HEK293 (cell line): ENCODE measurements around the gene MMP24.

Experiments used
- CTCF ChIA-PET: fragments of 350-600 bp; formaldehyde crosslinking; extraction: SDS; loops from one replicate; lab custom pipeline; 2021; ENCODE audit warnings: antibody characterized with exemption; lab: Yijun Ruan, JAX
- POLR2A ChIA-PET: fragments of 300-600 bp; formaldehyde crosslinking; extraction: SDS; loops from one replicate; lab custom pipeline; 2020; ENCODE audit warnings: antibody characterized with exemption, inconsistent platforms; lab: Yijun Ruan, JAX
- H3K27ac ChIP-seq: fragments of 200-500 bp; sonication (Bioruptor generic); 2 replicates; pipeline ENCODE4 v1.5.1; 2014; ENCODE audit warnings: low read depth, low read length, control low read depth, inconsistent platforms; ENCODE audit errors: extremely low read depth
- H3K36me3 ChIP-seq, 2 experiments: fragments of 200-500 bp in 1 of 2; sonication (Bioruptor generic) in 1 of 2; 1 replicate in 1 of 2; 2 replicates in 1 of 2; pipeline ENCODE4 v1.5.1; 2014 to 2017; ENCODE audit warnings: inconsistent platforms in 2 of 2, low read length in 2 of 2; ENCODE audit not compliant: control insufficient read depth in 2 of 2, insufficient read depth in 1 of 2
- H3K4me1 ChIP-seq: fragments of 200-500 bp; sonication (Bioruptor generic); 2 replicates; pipeline ENCODE4 v1.5.1; 2014; ENCODE audit warnings: mild to moderate bottlenecking, low read length, inconsistent platforms; ENCODE audit not compliant: control insufficient read depth, insufficient read depth
- H3K4me3 ChIP-seq: 2 replicates; pipeline ENCODE4 v1.5.1; 2011; ENCODE audit warnings: low read depth, mild to moderate bottlenecking, control low read depth, low read length, moderate library complexity
- H3K9me3 ChIP-seq: fragments of 200-500 bp; sonication (Bioruptor generic); 2 replicates; pipeline ENCODE4 v1.5.1; 2014; ENCODE audit warnings: low read depth, low read length, inconsistent platforms; ENCODE audit not compliant: control insufficient read depth, insufficient read depth
- CTCF ChIP-seq: fragments of 450-650 bp; formaldehyde crosslinking; IDR thresholded peaks from 2 replicates; pipeline ENCODE4 v1.5.1; 2016; ENCODE audit warnings: missing biosample characterization, missing genetic modification characterization
- KLF10 ChIP-seq: fragments of 450-650 bp; IDR thresholded peaks from 2 replicates; pipeline ENCODE4 v1.5.1; 2018; ENCODE audit warnings: missing biosample characterization, mild to moderate bottlenecking, missing genetic modification characterization
- KLF17 ChIP-seq: fragments of 450-650 bp; formaldehyde crosslinking; IDR thresholded peaks from 2 replicates; pipeline ENCODE4 v1.5.1; 2016; ENCODE audit warnings: missing biosample characterization, missing genetic modification characterization
- KLF7 ChIP-seq: fragments of 450-650 bp; formaldehyde crosslinking; IDR thresholded peaks from 2 replicates; pipeline ENCODE4 v1.5.1; 2016; ENCODE audit warnings: missing biosample characterization, missing genetic modification characterization, borderline replicate concordance
- KLF9 ChIP-seq: fragments of 450-650 bp; formaldehyde crosslinking; IDR thresholded peaks from 2 replicates; pipeline ENCODE4 v1.5.1; 2016; ENCODE audit warnings: missing biosample characterization, missing genetic modification characterization, low read depth
- MYNN ChIP-seq: fragments of 450-650 bp; formaldehyde crosslinking; IDR thresholded peaks from 2 replicates; pipeline ENCODE4 v1.5.1; 2016; ENCODE audit warnings: missing biosample characterization, missing genetic modification characterization, borderline replicate concordance
- SCRT2 ChIP-seq: fragments of 450-650 bp; formaldehyde crosslinking; IDR thresholded peaks from 2 replicates; pipeline ENCODE4 v1.5.1; 2016; ENCODE audit warnings: missing biosample characterization, missing genetic modification characterization
- WT1 ChIP-seq: fragments of 450-650 bp; formaldehyde crosslinking; IDR thresholded peaks from 2 replicates; pipeline ENCODE4 v1.5.1; 2016; ENCODE audit warnings: missing biosample characterization, missing genetic modification characterization
- YY1 ChIP-seq: fragments of 450-650 bp; formaldehyde crosslinking; IDR thresholded peaks from 2 replicates; pipeline ENCODE4 v1.5.1; 2018; ENCODE audit warnings: missing biosample characterization, missing genetic modification characterization
- ZBTB1 ChIP-seq: fragments of 450-650 bp; formaldehyde crosslinking; IDR thresholded peaks from 2 replicates; pipeline ENCODE4 v1.5.1; 2016; ENCODE audit warnings: missing biosample characterization, missing genetic modification characterization
- ZBTB20 ChIP-seq: fragments of 450-650 bp; formaldehyde crosslinking; IDR thresholded peaks from 2 replicates; pipeline ENCODE4 v1.5.1; 2016; ENCODE audit warnings: missing biosample characterization, missing genetic modification characterization
- ZFP3 ChIP-seq: fragments of 450-650 bp; formaldehyde crosslinking; IDR thresholded peaks from 2 replicates; pipeline ENCODE4 v1.5.1; 2016; ENCODE audit warnings: low read depth, missing biosample characterization, missing genetic modification characterization
- ZFP37 ChIP-seq: fragments of 450-650 bp; formaldehyde crosslinking; IDR thresholded peaks from 2 replicates; pipeline ENCODE4 v1.5.1; 2016; ENCODE audit warnings: missing biosample characterization, missing genetic modification characterization
- ZFP69B ChIP-seq: fragments of 450-650 bp; formaldehyde crosslinking; IDR thresholded peaks from 2 replicates; pipeline ENCODE4 v1.5.1; 2016; ENCODE audit warnings: missing biosample characterization, missing genetic modification characterization
- ZNF138 ChIP-seq: fragments of 450-650 bp; formaldehyde crosslinking; IDR thresholded peaks from 2 replicates; pipeline ENCODE4 v1.5.1; 2016; ENCODE audit warnings: missing biosample characterization, missing genetic modification characterization, borderline replicate concordance
- ZNF148 ChIP-seq: fragments of 450-650 bp; formaldehyde crosslinking; IDR thresholded peaks from 2 replicates; pipeline ENCODE4 v1.5.0; 2017; ENCODE audit warnings: missing biosample characterization, missing genetic modification characterization, borderline replicate concordance
- ZNF155 ChIP-seq: fragments of 450-650 bp; formaldehyde crosslinking; IDR thresholded peaks from 2 replicates; pipeline ENCODE4 v1.5.1; 2016; ENCODE audit warnings: missing biosample characterization, missing genetic modification characterization
- ZNF2 ChIP-seq: fragments of 450-650 bp; formaldehyde crosslinking; IDR thresholded peaks from 2 replicates; pipeline ENCODE4 v1.5.1; 2016; ENCODE audit warnings: missing biosample characterization, missing genetic modification characterization
- ZNF239 ChIP-seq: fragments of 450-650 bp; formaldehyde crosslinking; IDR thresholded peaks from 2 replicates; pipeline ENCODE4 v1.5.1; 2016; ENCODE audit warnings: missing biosample characterization, missing genetic modification characterization
- ZNF366 ChIP-seq: fragments of 450-650 bp; formaldehyde crosslinking; conservative IDR thresholded peaks from 2 replicates; pipeline ENCODE4 v1.5.1; 2016; ENCODE audit warnings: missing biosample characterization, missing genetic modification characterization
- ZNF394 ChIP-seq: fragments of 450-650 bp; formaldehyde crosslinking; IDR thresholded peaks from 2 replicates; pipeline ENCODE4 v1.5.1; 2016; ENCODE audit warnings: missing biosample characterization, missing genetic modification characterization, mild to moderate bottlenecking, moderate library complexity, borderline replicate concordance
- ZNF398 ChIP-seq: fragments of 450-650 bp; formaldehyde crosslinking; IDR thresholded peaks from 2 replicates; pipeline ENCODE4 v1.5.1; 2017; ENCODE audit warnings: missing biosample characterization, missing genetic modification characterization
- ZNF501 ChIP-seq: fragments of 450-650 bp; formaldehyde crosslinking; IDR thresholded peaks from 2 replicates; pipeline ENCODE4 v1.5.1; 2016; ENCODE audit warnings: missing biosample characterization, missing genetic modification characterization
- ZNF561 ChIP-seq: fragments of 450-650 bp; IDR thresholded peaks from 2 replicates; pipeline ENCODE4 v1.5.1; 2018; ENCODE audit warnings: missing biosample characterization, missing genetic modification characterization, borderline replicate concordance
- ZNF629 ChIP-seq: fragments of 450-650 bp; formaldehyde crosslinking; IDR thresholded peaks from 2 replicates; pipeline ENCODE4 v1.5.1; 2017; ENCODE audit warnings: missing biosample characterization, missing genetic modification characterization
- ZNF658 ChIP-seq: fragments of 450-650 bp; formaldehyde crosslinking; IDR thresholded peaks from 2 replicates; pipeline ENCODE4; 2016; ENCODE audit warnings: missing biosample characterization, missing genetic modification characterization
- ZNF660 ChIP-seq: fragments of 450-650 bp; IDR thresholded peaks from 2 replicates; pipeline ENCODE4 v1.5.1; 2018; ENCODE audit warnings: missing biosample characterization, mild to moderate bottlenecking, missing genetic modification characterization
- ZNF707 ChIP-seq: fragments of 450-650 bp; formaldehyde crosslinking; IDR thresholded peaks from 2 replicates; pipeline ENCODE4 v1.5.1; 2016; ENCODE audit warnings: missing biosample characterization, missing genetic modification characterization
- ZNF747 ChIP-seq: fragments of 450-650 bp; formaldehyde crosslinking; IDR thresholded peaks from 2 replicates; pipeline ENCODE4 v1.5.1; 2016; ENCODE audit warnings: missing biosample characterization, missing genetic modification characterization
- ZNF792 ChIP-seq: fragments of 450-650 bp; formaldehyde crosslinking; IDR thresholded peaks from 2 replicates; pipeline ENCODE4 v1.5.1; 2016; ENCODE audit warnings: missing biosample characterization, missing genetic modification characterization
- ZSCAN16 ChIP-seq: fragments of 450-650 bp; formaldehyde crosslinking; IDR thresholded peaks from 2 replicates; pipeline ENCODE4 v1.5.1; 2016; ENCODE audit warnings: missing biosample characterization, missing genetic modification characterization
- ZSCAN30 ChIP-seq: fragments of 450-650 bp; IDR thresholded peaks from 2 replicates; pipeline ENCODE4 v1.5.1; 2018; ENCODE audit warnings: missing biosample characterization, mild to moderate bottlenecking, missing genetic modification characterization, moderate library complexity

MMP24 gene

GRCh38 chr20:35284267-35284991 is 57.9 kb downstream of the MMP24 start, which contains the start of gene EIF6:
Gene EIF6 (minus strand): TSS chr20:35284772. CDS start chr20:35284487, 285 bp downstream.
- H3K9me3 ChIP-seq = no peaks in the 10 kb centered on the region
- ChIA-PET CTCF (interaction anchor here (0.6 to 1.4 kb wide), 4 partner anchors 20 to 207 kb away, joined by 3 to 6 read pairs (median 4); no protein-coding TSS in a partner anchor), POLR2A (interaction anchor here (0.5 to 1.7 kb wide), 18 partner anchors 9 to 1202 kb away, joined by 3 to 19 read pairs (median 4); partner anchors contain the start of genes CEP250 and EDEM2)
- H3K36me3 ChIP-seq = peaks cover 13 to 37% of the 10 kb centered on the region in 2 experiments; a peak in 2 of 3 replicates
- peak within 1 kb of the TSS; percentile 81 for H3K27ac ChIP-seq
- H3K4me3 ChIP-seq = peak within 1 kb of the TSS; percentile 86
- no peaks in the 10 kb centered on the region for H3K4me1 ChIP-seq
- TF ChIP-seq YY1 (no peak), ZSCAN30 (tag by site-specific recombination) (peak; percentile 56), ZNF366 (tag by site-specific recombination) (no peak), ZNF138 (tag by site-specific recombination) (no peak), ZNF561 (peak; percentile 80; the same call in 1 of the 2 replicates), ZNF707 (no peak), KLF17 (tag by site-specific recombination) (no peak), ZNF155 (tag by site-specific recombination) (no peak), MYNN (tag by site-specific recombination) (no peak), ZNF660 (tag by site-specific recombination) (no peak; the same call in 1 of the 2 replicates), ZNF239 (tag by site-specific recombination) (no peak), KLF10 (peak; percentile 67; the same call in 1 of the 2 replicates), ZBTB1 (peak; percentile 86; the same call in 1 of the 2 replicates), SCRT2 (tag by site-specific recombination) (peak; percentile 91), CTCF (tag by site-specific recombination) (no peak), ZNF394 (tag by site-specific recombination) (0 out of 2 replicates have a peak, but pooled peaks have one; percentile 46), ZFP69B (tag by site-specific recombination) (0 out of 2 replicates have a peak, but pooled peaks have one; percentile 36), ZFP37 (tag by site-specific recombination) (0 out of 2 replicates have a peak, but pooled peaks have one; percentile 8), WT1 (no peak), ZBTB20 (tag by site-specific recombination) (peak; percentile 52; the same call in 1 of the 2 replicates), ZNF792 (tag by site-specific recombination) (no peak), KLF9 (tag by site-specific recombination) (peak; percentile 96), ZNF747 (tag by site-specific recombination) (no peak), ZNF629 (tag by site-specific recombination) (0 out of 2 replicates have a peak, but pooled peaks have one; percentile 58), ZSCAN16 (tag by site-specific recombination) (peak; percentile 73; the same call in 1 of the 2 replicates), ZNF148 (tag by site-specific recombination) (no peak), ZFP3 (peak; percentile 72), ZNF658 (no peak), ZNF501 (tag by site-specific recombination) (0 out of 2 replicates have a peak, but pooled peaks have one; percentile 42), ZNF398 (tag by site-specific recombination) (0 out of 2 replicates have a peak, but pooled peaks have one; percentile 21), ZNF2 (tag by site-specific recombination) (peak; percentile 13; the same call in 1 of the 2 replicates), KLF7 (tag by site-specific recombination) (peak; percentile 48; the same call in 1 of the 2 replicates)
